ENCODE results near the gene ORM2. TPM values are rescaled to one million over a fixed set of nuclear protein-coding genes. Genes with fewer than 3 reads are reported as not detected.

The ORM2 gene
- total RNA-seq, 1 experiment from 2014 or later = 1.2 TPM

DNA sequence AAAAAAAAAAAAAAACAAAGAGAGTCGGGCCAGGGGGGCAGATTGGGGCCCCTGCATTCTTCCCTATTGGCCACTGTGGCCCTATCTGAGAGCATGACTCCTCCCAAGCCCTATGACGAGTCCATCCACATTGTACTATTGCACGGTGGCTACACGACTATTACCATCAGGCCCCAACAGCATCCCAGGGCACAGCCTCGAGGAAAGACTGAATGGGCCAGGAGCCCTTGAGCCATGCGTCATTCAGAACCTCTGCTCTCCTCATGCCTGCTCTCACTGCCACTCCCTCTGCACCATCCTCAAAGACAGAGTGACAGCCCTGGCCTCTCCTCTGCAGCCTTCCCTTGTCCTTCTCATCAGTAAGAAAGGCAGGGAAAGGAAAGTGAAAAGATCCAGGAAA, 26.9 kb upstream of the ORM2 start:
- H3K36me3 ChIP-seq (replicated peaks; ENCODE audit: control insufficient read depth, insufficient read depth, low read length) = peaks cover 2% of the 10 kb centered on the region
- no peak overlapping the region for H3K4me3 ChIP-seq (ENCODE audit: insufficient read depth, low read depth, low read length)
- peak; percentile 20 for DNase-seq
- H3K27me3 ChIP-seq (ENCODE audit: control insufficient read depth, insufficient read depth, low read length) = no peaks in the 10 kb centered on the region

DNA sequence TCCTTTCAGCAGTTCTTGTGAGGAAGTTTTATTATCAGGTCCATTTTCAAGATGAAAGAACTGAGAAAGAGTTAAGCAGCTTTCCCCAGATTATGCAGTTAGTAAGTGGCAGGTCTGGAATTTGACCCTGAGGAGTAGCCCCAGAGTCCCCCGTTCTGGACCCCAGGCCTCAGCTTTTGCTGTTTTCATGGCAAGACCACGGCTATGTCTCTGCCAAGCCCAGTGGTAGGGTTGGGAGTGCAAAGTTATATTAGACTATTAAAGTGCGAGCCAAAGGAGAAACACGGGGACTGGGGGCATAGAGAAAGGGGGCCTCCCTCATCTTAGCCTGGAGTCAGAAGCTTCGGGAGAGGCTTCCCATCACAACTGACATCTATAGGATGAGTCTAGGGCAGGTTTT, 26.1 kb upstream of the ORM2 start:
- no peak for DNase-seq

DNA sequence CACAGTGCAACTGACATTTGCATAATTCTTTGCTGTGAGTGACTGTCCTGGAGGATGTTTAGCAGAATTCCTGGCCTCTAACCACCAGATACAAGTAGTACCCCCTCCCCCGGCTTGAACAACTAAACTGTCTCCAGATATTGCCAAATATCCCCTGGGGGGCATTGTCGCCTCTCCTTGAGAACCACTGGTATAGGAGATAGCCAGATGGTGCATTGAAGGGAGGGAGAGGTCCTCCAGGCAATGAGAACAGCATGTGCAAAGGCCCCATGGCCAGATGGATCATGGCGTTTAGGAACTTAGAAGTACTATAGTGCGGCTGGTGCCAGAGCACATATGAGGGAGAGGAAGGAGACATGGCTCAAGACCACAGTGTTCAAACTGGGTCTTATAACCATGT, 25.7 kb upstream of the ORM2 start:
- peak; percentile 4 for DNase-seq
- Histone ChIP-seq H3K27me3 (ENCODE audit: control insufficient read depth, insufficient read depth, low read length) (no peaks in the 10 kb centered on the region), H3K36me3 (replicated peaks; ENCODE audit: control insufficient read depth, insufficient read depth, low read length) (peaks cover 2% of the 10 kb centered on the region), H3K4me3 (ENCODE audit: insufficient read depth, low read depth, low read length) (no peak overlapping the region)

More for the DNA sequence above, 26.1 kb upstream of the ORM2 start:
- Histone ChIP-seq H3K4me3 (ENCODE audit: insufficient read depth, low read depth, low read length) (no peak overlapping the region), H3K36me3 (replicated peaks; ENCODE audit: control insufficient read depth, insufficient read depth, low read length) (peaks cover 2% of the 10 kb centered on the region), H3K27me3 (ENCODE audit: control insufficient read depth, insufficient read depth, low read length) (no peaks in the 10 kb centered on the region)

DNA sequence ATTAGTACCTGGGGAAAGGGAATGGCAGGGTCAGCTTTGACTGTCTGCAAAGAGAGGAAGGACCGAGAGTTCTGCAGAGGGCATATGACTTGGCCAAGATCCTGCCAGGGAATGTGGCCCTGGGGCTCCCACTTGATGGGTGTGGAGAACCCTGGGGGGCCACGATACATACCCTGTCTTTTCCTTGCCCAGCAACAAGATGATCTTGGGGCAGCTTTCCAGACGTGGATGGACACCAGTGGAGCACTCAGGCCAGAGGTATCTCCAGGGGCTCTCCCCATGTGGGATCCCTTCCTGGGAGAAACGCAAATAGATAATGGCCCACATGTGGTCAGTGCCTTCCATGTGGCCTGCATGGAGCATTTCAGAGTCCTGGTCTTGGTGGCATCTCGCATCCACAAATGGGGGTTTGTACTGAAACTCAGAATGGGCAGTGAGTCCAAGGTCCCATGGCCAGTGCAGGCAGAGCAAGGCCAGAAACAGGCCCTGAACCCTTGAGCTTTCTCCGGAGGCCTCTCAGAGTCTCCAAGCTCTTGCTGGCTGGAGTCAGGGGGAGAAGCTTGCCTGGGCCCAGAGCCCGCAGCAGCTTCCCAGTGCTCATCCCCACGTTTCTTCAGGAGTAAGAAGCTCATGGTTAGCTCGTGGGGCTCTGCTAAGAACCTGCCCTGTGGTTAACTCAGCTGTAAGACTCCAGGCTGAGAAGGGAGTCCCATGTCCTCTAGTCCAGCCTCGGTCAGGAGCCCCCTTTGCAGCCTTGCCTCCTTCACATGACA, 25.1 kb upstream of the ORM2 start:
- DNase-seq = peak; percentile 14
- Histone ChIP-seq H3K36me3 (replicated peaks; ENCODE audit: control insufficient read depth, insufficient read depth, low read length) (peaks cover 2% of the 10 kb centered on the region), H3K4me3 (ENCODE audit: insufficient read depth, low read depth, low read length) (no peak overlapping the region), H3K27me3 (ENCODE audit: control insufficient read depth, insufficient read depth, low read length) (no peaks in the 10 kb centered on the region)

DNA sequence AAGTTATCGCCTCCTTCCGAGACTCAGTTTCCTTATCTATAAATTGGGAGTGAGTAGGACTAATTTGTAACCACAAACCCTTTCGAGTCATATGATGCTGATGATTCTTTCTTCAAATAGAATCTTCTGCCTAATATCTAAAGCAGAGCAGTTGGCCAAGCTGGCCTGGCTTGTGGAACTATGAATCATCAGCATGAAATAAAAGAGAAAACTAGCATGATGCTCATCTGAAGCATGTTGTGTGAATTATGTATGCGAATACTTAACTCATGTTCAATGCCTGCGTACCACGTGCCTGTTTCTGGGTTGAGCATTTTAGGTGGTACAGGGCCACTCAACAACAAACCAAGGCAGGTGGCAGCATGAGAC, 21.8 kb upstream of the ORM2 start:
- no peaks in the 10 kb centered on the region for H3K27me3 ChIP-seq (ENCODE audit: control insufficient read depth, insufficient read depth, low read length)
- H3K36me3 ChIP-seq (replicated peaks; ENCODE audit: control insufficient read depth, insufficient read depth, low read length) = peaks cover 2% of the 10 kb centered on the region
- no peak overlapping the region for H3K4me3 ChIP-seq (ENCODE audit: insufficient read depth, low read depth, low read length)
- no peak for DNase-seq

DNA sequence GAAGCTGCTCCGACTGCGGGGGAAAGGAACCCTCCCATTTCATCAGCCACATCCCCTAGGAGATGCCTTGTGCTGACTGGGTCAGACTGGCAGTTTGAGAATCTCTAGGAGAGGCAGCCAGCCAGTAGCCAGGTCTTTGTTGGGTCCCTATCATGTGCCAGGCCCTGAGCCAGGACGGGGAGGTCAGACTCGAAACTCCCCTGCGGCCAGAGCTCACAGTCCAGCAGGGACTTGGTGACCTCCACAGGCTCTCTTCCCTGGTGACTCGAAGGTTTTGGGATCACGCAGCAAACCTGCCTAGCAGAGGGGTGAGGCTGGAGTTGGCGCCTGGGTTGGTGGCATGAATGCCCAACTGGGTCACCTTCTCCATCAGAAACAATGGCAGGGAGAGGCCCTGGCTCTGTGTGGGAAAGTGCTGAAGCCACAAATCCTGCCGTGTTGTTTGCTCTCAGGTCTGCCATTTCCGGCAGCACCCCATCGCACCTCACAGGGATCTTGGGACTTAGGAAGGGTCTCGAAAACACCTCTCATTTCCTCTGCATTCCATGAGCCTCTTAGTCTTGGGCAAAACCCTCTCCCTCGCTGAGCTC, 21.2 kb upstream of the ORM2 start:
- Histone ChIP-seq H3K4me3 (ENCODE audit: insufficient read depth, low read depth, low read length) (no peak overlapping the region), H3K36me3 (replicated peaks; ENCODE audit: control insufficient read depth, insufficient read depth, low read length) (peaks cover 2% of the 10 kb centered on the region)

DNA sequence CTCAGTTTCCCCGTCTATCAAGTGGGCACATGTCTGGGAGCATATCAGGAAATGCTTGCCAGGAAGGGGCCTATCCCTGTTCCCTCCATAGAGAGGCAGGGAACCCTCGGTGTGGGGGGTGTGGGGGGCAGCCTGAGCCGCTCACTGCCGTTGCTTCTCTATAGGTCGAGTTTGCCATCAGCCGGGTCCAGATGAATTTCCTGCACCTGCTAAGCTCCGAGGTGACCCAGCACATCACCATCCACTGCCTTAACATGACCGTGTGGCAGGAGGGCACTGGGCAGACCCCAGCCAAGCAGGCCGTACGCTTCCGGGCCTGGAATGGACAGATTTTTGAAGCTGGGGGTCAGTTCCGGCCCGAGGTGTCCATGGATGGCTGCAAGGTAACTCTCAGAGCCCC, 20.6 kb upstream of the ORM2 start:
- no peak for DNase-seq
- no peaks in the 10 kb centered on the region for H3K27me3 ChIP-seq (ENCODE audit: control insufficient read depth, insufficient read depth, low read length)
- H3K4me3 ChIP-seq (ENCODE audit: insufficient read depth, low read depth, low read length) = no peak overlapping the region
- peaks cover 2% of the 10 kb centered on the region for H3K36me3 ChIP-seq (replicated peaks; ENCODE audit: control insufficient read depth, insufficient read depth, low read length)

More for the DNA sequence above, 21.2 kb upstream of the ORM2 start:
- no peak for DNase-seq
- H3K27me3 ChIP-seq (ENCODE audit: control insufficient read depth, insufficient read depth, low read length) = no peaks in the 10 kb centered on the region

DNA sequence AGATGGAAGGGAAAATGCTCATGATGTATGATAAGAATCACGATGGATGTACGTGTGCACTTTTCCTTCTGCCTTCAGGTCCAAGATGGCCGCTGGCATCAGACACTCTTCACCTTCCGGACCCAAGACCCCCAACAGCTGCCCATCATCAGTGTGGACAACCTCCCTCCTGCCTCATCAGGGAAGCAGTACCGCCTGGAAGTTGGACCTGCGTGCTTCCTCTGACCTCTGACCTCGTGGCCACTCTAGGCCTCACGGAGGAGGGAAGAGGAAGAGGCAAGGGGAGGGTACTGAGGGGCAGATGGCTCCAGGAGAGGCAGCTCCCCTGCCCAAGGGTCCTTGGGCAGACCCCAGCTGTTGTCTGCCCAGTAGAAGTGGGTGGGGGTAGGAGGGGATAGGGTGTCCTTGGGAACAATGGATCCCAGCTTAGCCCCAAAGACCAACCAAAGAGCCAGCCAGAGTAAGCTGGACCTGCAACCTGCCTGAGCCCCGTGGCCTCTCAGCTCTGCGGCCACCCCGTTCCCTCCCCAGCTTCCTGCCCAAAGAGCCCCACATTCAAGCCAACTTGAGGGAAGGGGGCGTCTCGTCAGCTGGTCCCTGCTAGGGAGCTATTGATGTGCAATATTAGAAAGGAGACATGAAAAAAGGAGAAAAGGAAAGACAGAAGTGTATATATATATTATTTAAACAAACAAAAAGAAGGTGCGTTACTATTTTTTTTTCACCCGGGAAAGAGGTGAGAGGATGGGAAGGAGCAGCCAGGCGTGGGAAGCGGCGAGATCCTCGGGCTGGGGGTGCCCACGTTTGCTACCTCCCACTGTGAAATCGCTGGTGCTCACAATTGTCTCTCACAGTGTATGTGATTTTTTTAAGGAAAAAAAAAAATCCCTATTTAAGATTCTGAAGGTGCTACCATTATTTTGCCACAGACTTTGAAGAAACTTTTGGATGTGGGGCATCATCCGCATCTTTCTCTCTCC, 18.9 kb upstream of the ORM2 start:
- H3K4me3 ChIP-seq (ENCODE audit: insufficient read depth, low read depth, low read length) = no peak overlapping the region
- peaks cover 2% of the 10 kb centered on the region for H3K36me3 ChIP-seq (replicated peaks; ENCODE audit: control insufficient read depth, insufficient read depth, low read length)
- no peak for DNase-seq
- no peaks in the 10 kb centered on the region for H3K27me3 ChIP-seq (ENCODE audit: control insufficient read depth, insufficient read depth, low read length)

DNA sequence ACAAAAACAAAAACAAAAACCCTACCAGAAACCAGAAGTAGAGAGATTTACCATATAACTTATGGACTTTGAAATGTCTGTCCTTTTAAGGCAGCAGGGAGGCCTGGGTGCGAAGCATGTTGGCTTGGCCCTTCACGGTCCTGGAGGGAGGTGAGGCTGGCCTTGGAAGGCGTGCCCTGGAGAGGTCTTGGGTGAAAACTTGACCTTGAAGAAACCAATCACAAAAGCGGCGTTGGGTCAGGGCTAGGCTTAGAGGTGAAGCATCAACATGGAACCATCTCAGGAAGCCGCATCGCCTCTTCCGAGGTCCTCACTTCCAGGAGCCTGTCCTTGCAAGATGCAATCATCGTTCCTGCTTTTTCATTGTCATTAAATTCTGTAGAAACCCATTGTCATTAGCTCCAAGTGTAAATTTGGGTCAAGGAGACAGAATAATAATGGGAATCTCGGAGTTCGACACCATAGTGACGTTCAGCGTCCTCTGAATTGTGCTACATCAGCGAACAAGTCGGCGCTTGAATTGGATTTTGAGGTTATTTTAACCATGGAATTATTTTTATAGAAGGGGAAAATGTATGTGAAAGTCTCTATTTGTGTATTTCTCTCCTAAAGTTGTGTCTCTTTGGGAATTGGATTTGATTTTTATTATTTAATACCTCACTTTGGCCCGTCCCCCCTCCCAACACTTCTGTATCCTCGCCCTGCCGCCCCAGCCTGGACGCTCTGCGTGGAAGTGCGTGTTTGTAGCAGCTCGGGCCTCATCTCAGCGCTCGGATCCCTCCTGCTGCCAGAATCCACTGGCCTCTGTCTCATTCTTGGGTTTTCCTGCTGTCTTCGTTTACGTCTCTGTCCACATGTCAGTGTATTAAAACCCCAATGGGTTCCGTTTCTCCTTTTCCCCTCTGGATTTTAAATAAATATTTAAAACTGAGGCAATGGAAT, 17.8 kb upstream of the ORM2 start:
- H3K4me3 ChIP-seq (ENCODE audit: insufficient read depth, low read depth, low read length) = no peak overlapping the region
- no peaks in the 10 kb centered on the region for H3K27me3 ChIP-seq (ENCODE audit: control insufficient read depth, insufficient read depth, low read length)
- H3K36me3 ChIP-seq (replicated peaks; ENCODE audit: control insufficient read depth, insufficient read depth, low read length) = peaks cover 1% of the 10 kb centered on the region
- peak; percentile 43 for DNase-seq

DNA sequence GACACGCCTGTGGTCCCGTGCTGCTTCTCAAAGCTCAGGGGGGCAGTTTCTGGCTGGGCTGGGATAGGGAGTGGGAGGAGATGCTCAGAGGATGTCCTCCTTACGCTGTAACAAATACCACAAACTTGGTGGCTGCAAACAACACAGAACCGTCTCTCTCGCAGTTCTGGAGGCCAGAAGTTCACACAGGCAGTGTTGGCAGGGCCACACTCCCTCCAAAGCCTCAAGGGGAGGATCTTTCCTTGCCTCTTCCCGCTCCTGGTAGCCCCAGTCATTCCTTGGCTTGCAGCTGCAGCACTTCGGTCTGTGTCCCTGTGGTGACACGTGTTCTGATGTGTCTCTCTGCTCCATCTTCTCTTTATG, 17.2 kb upstream of the ORM2 start:
- peak; percentile 17 for DNase-seq
- Histone ChIP-seq H3K4me3 (ENCODE audit: insufficient read depth, low read depth, low read length) (no peak overlapping the region), H3K27me3 (ENCODE audit: control insufficient read depth, insufficient read depth, low read length) (no peaks in the 10 kb centered on the region), H3K36me3 (replicated peaks; ENCODE audit: control insufficient read depth, insufficient read depth, low read length) (no peaks in the 10 kb centered on the region; the same call in none of the 2 replicates)

DNA sequence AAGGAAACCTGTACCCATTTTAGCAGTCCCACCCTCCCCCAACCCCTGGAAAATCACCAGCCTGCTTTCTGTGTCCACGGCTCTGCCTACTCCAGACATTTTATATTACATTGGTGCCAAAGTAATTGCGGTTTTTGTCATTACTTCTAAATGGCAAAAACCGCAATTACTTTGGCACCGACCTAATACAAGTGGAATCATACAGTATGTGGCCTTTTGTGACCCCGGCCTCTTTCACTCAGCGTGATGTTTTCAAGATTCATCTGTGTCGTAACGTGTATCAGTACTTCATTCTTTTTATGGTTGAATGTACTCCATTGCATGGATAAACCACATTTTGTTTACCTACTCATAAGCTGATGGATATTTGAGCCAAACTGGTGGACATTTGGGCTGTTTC, 16.5 kb upstream of the ORM2 start:
- no peaks in the 10 kb centered on the region; the same call in none of the 2 replicates for H3K36me3 ChIP-seq (replicated peaks; ENCODE audit: control insufficient read depth, insufficient read depth, low read length)
- H3K27me3 ChIP-seq (ENCODE audit: control insufficient read depth, insufficient read depth, low read length) = no peaks in the 10 kb centered on the region
- DNase-seq = no peak
- H3K4me3 ChIP-seq (ENCODE audit: insufficient read depth, low read depth, low read length) = no peak overlapping the region

DNA sequence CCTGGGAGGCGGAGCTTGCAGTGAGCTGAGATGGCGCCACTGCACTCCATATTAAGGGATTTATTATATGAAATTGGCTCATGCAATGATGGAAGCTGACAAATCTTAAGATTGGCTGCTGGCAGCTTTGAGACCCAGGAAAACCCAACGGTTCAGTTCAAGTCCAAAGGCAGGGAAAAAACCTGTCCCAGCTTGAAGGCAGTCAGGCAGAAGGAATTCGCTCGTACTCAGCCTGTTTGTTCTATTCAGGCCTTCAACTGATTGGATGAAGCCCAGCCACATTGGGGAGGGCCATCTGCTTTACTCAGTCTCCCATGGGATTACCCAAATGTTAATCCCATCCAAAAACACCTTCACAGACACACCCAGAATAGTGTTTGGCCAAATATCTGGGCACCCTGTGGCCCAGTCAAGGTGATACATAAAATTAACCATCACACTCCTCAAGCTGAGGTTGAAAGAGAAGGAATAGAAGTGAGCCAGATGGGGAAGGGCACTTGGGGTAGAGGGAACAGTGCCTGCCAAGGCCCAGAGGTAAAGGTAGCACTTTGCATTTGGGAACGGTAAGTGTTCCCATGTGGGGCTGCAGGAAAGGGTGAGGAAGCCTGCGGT, 15.3 kb upstream of the ORM2 start:
- Histone ChIP-seq H3K4me3 (ENCODE audit: insufficient read depth, low read depth, low read length) (no peak overlapping the region), H3K27me3 (ENCODE audit: control insufficient read depth, insufficient read depth, low read length) (no peaks in the 10 kb centered on the region), H3K36me3 (replicated peaks; ENCODE audit: control insufficient read depth, insufficient read depth, low read length) (no peaks in the 10 kb centered on the region; the same call in 1 of the 2 replicates)
- no peak for DNase-seq

DNA sequence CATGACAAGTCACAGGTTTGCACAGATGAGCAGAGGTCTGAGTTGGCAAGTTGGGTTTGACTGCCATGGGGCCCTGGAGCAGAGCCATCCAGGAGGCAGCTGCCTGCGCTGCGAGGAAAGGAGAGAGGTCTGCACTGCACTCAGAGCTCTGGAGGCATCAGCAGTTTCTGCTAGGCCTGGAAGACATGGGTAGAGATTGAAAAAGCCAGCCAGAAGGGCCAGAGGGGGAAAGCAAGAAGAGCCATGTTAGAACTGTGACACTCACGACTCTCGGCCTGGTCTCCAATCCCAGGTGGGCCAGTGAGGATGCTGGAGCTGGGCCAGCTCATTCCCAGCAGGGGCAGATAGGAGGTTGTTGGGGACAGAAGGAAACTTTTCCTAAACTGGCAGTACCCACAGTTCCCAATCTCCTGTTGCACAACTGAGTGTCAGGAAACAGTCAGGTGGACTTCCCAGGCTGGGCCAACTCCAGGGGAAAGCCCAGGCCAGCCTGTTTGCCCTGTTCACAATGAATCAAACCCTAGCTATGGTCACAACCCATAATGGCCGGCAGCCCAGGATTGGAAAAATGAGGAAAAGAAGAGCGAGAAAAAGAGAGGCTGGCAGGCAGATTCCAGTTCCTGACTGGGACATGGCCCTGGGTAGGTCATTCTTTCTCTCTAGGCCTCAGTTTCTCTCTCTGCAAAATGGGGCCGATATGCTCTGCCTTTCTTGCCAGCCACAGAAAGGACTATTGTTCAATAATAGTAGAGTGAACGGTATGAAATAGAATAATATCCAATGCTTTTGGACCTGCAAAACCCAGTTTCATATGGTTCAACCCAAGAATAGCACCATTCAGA, 14.6 kb upstream of the ORM2 start:
- Histone ChIP-seq H3K27me3 (ENCODE audit: control insufficient read depth, insufficient read depth, low read length) (no peaks in the 10 kb centered on the region), H3K36me3 (replicated peaks; ENCODE audit: control insufficient read depth, insufficient read depth, low read length) (no peaks in the 10 kb centered on the region), H3K4me3 (ENCODE audit: insufficient read depth, low read depth, low read length) (no peak overlapping the region)
- DNase-seq = peak; percentile 10
